ENCODE results near the gene TTC39C.

GRCh38 chr18:24003288-24003687, 11.3 kb upstream of the TTC39C start:
- TF ChIP-seq CTCF (IDR thresholded peaks at IDR 0.05) (no peak), ZFX (IDR thresholded peaks at IDR 0.05; ENCODE audit: borderline replicate concordance) (no peak)

Data from 22Rv1 (cell line).